GM12873 (cell line): ENCODE results near the gene DYRK3.

Source experiments
- TF ChIP-seq, protein P1 (sequence below): IDR thresholded peaks from 2 replicates; pipeline ENCODE4 v1.5.1; 2012; ENCODE audit warnings: low read depth, mild to moderate bottlenecking, moderate library complexity, low read length, control low read depth; ENCODE audit not compliant: insufficient read depth; ENCODE audit errors: missing control alignments

The DYRK3 gene

DNA sequence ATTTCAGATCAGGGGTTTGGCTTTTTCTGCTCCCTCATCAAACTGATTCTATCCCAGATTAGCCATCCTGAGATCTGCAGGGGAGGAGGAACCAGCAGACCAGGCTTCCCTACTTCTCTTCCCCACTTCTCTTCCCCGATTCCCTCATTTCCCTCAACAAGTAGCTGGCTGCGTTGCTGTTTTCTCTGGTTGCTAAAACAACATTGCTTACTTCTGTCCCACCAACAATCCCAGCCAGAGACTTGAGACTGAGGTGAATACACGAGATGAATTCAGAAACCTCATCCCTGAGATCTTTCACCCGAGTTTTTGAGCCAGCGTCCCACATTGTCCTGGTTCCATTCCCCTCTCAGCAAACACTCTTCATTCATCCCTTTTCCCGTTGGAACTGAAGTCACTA, 22.4 kb downstream of the DYRK3 start:
- TF ChIP-seq, protein P1, sequence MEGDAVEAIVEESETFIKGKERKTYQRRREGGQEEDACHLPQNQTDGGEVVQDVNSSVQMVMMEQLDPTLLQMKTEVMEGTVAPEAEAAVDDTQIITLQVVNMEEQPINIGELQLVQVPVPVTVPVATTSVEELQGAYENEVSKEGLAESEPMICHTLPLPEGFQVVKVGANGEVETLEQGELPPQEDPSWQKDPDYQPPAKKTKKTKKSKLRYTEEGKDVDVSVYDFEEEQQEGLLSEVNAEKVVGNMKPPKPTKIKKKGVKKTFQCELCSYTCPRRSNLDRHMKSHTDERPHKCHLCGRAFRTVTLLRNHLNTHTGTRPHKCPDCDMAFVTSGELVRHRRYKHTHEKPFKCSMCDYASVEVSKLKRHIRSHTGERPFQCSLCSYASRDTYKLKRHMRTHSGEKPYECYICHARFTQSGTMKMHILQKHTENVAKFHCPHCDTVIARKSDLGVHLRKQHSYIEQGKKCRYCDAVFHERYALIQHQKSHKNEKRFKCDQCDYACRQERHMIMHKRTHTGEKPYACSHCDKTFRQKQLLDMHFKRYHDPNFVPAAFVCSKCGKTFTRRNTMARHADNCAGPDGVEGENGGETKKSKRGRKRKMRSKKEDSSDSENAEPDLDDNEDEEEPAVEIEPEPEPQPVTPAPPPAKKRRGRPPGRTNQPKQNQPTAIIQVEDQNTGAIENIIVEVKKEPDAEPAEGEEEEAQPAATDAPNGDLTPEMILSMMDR, result no peak

DNA sequence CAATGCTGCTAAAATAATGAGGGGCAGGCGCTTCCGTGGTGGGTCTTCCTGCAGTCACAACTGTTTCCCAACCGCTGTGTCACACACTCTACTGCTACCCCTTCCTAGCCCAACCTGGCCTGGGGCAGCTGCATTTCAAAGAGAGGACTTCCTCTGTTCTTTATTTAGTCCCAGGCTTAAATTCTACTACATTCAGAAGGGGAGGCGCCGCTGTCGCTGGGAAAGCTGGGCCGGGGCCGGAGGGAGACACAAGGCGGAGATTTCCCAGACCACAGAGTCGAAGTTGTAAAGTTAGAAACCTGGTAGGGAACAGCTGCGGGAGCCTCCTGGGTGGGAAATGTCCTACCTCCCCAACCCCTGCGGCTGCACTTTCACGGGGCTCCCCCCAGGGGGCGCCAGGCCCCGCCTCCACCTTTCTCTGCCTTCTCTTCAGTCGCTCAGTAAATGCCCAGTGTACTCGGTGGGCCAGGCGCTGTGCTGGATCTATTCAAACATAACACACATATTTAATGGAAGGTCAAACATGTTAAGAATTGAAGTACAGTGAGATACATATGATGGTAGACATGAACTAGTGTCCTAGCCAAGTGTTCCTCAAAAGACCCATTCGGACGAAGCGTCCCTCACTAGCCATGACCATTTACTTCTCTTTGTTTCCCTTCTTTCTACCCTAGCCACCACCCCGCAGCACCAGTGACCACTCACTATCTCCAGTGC, 23.1 kb downstream of the DYRK3 start:
- TF ChIP-seq, protein P1, result peak; percentile 96

GRCh38 chr1:206658981-206659273, 23.6 kb downstream of the DYRK3 start:
- TF ChIP-seq, protein P1, result no peak

- TF ChIP-seq, protein P1, result no peak
Measured at GRCh38 chr1:206660136-206660535, 24.8 kb downstream of the DYRK3 start.

GRCh38 chr1:206661161-206661820, 26.0 kb downstream of the DYRK3 start:
- TF ChIP-seq, protein P1, result no peak

DNA sequence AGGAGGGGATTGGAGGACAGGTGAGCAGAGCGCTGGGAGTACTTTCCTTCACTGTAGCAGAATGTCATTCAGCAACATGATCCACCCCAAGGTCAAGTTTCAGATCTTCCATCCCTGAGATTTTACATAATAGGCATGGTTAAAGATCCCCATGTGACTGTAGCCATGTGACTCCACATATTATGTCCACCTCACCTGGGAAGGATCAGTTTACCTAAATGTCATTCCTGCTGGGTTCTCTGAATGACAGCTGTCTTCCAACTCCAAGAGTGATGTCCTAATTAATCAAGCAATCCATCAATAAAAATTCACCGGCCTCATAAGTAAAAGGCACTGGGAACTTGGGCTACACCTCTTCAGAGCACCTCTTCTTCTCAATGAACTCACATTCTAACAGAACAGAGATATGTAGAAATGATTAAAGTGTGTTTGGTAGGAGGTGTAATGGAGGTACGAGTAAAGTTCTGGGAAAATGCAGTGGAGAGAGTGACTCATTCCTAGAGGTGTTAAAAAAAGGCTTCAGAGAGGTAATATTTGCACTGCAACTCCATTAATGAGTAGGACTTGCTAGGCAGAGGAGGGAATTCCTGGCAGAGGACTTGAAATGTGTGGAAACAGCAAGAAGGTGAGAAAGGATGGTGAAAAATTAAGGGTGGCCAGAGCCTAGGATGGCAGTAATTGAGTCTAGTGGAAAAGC, 27.2 kb downstream of the DYRK3 start:
- TF ChIP-seq, protein P1, result no peak

- TF ChIP-seq, protein P1, result no peak
Measured at GRCh38 chr1:206663362-206663761, 28.0 kb downstream of the DYRK3 start.
